SJCRH30 (cell line): ENCODE measurements around the gene NINJ2. TPM values are rescaled to one million over a fixed set of nuclear protein-coding genes. Genes with fewer than 3 reads are reported as not detected.

Source experiments
- DNase-seq, 2 experiments: peaks; one replicate each; pipeline ENCODE4 v3.0.0-alpha.2; 2015 to 2020
- H3K27ac ChIP-seq: fragments of 250-450 bp; sonication (Bioruptor Pico); 2 replicates; pipeline ENCODE4 v1.5.1; 2020; ENCODE audit warnings: mild to moderate bottlenecking, moderate library complexity
- H3K27me3 ChIP-seq: fragments of 250-450 bp; sonication (Bioruptor Pico); 2 replicates; pipeline ENCODE4 v1.5.1; 2020; ENCODE audit warnings: mild to moderate bottlenecking, moderate library complexity
- H3K36me3 ChIP-seq: fragments of 250-450 bp; sonication (Bioruptor Pico); 2 replicates; pipeline ENCODE4 v1.5.1; 2020; ENCODE audit warnings: mild to moderate bottlenecking, moderate library complexity
- H3K4me1 ChIP-seq: fragments of 250-450 bp; sonication (Bioruptor Pico); 2 replicates; pipeline ENCODE4 v1.5.1; 2020; ENCODE audit warnings: mild to moderate bottlenecking, moderate library complexity
- H3K4me3 ChIP-seq: fragments of 250-450 bp; sonication (Bioruptor Pico); 2 replicates; pipeline ENCODE4 v1.5.1; 2020; ENCODE audit warnings: mild to moderate bottlenecking, moderate library complexity
- H3K9me3 ChIP-seq: fragments of 250-450 bp; sonication (Bioruptor Pico); replicated peaks from 2 replicates; pipeline ENCODE4 v1.5.1; 2020; ENCODE audit warnings: mild to moderate bottlenecking, moderate library complexity
- total RNA-seq: library from RNA; depleted of rRNA; stranded (reverse); fragments of >200 nt; shearing (Covaris generic); gene quantifications from 2 replicates; pipeline ENCODE4 v1.2.3, GENCODE V29; 2014

NINJ2 gene
- total RNA-seq, 1 experiment from 2014 or later, result 0.24 TPM

- Histone ChIP-seq H3K4me3 (no peak overlapping the region), H3K9me3 (no peaks in the 10 kb centered on the region), H3K27ac (no peak overlapping the region), H3K4me1 (no peaks in the 10 kb centered on the region), H3K36me3 (peaks cover 9% of the 10 kb centered on the region; the same call in 1 of the 2 replicates), H3K27me3 (no peaks in the 10 kb centered on the region)
- no peak for DNase-seq
These were observed 102.4 kb downstream of the NINJ2 start for GRCh38 chr12:560691-561390.

GRCh38 chr12:559906-560455 lies 103.3 kb downstream of the NINJ2 start:
- H3K27me3 ChIP-seq, result no peaks in the 10 kb centered on the region
- DNase-seq, result no peak

GRCh38 chr12:559208-559905 lies 103.9 kb downstream of the NINJ2 start:
- no peak for DNase-seq
- Histone ChIP-seq H3K36me3 (peaks cover 14% of the 10 kb centered on the region; the same call in 1 of the 2 replicates), H3K27ac (no peak overlapping the region), H3K4me1 (no peaks in the 10 kb centered on the region), H3K9me3 (no peaks in the 10 kb centered on the region), H3K4me3 (no peak overlapping the region), H3K27me3 (no peaks in the 10 kb centered on the region)

More at GRCh38 chr12:559906-560455, 103.3 kb downstream of the NINJ2 start:
- H3K36me3 ChIP-seq, result peaks cover 14% of the 10 kb centered on the region; the same call in 1 of the 2 replicates
- H3K4me3 ChIP-seq, result no peak overlapping the region
- no peaks in the 10 kb centered on the region for H3K4me1 ChIP-seq
- H3K9me3 ChIP-seq, result no peaks in the 10 kb centered on the region
- no peak overlapping the region for H3K27ac ChIP-seq

DNA sequence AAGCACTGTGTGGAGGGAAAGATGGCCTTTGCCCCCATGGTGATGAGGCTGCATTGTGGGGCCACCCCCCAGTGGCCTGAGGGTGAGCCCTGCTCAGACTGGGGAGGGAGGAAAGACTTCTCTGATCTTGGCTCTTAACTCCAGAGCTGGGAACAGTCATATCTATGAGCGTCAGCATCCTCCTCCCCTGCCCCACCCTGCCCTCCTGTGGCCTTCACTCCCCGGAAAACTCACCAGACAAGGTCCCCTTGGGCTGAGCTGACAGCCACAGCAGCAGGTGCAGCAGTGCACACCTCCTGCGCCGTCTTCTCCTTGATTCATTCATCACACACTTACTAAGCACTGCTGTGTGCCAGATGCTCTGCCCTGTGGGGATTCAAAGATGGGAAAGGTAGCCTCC lies 104.7 kb downstream of the NINJ2 start:
- Histone ChIP-seq H3K27me3 (no peaks in the 10 kb centered on the region), H3K4me3 (no peak overlapping the region), H3K27ac (no peak overlapping the region), H3K36me3 (peaks cover 20% of the 10 kb centered on the region; the same call in 1 of the 2 replicates), H3K4me1 (no peaks in the 10 kb centered on the region), H3K9me3 (no peaks in the 10 kb centered on the region)
- DNase-seq, result no peak

DNA sequence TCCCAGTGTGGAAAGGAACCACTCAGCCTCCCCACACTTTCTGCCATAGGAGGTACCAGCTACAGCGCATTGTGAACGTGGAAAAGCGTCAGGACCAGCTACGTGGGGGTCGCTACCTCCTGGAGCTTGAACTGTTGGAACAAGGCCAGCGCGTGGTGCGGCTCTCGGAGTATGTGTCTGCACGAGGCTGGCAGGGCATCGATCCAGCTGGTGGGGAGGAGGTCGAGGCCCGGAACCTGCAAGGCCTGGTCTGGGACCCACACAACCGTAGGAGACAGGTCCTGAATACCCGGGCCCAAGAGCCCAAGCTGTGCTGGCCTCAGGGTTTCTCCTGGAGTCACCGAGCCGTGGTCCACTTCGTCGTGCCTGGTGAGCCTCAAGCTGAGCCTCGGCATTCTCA lies 106.7 kb downstream of the NINJ2 start:
- Histone ChIP-seq H3K27ac (no peak overlapping the region), H3K27me3 (no peaks in the 10 kb centered on the region), H3K36me3 (peaks cover 29% of the 10 kb centered on the region; the same call in 1 of the 2 replicates), H3K4me1 (no peaks in the 10 kb centered on the region), H3K9me3 (no peaks in the 10 kb centered on the region), H3K4me3 (no peak overlapping the region)
- DNase-seq, result no peak

DNA sequence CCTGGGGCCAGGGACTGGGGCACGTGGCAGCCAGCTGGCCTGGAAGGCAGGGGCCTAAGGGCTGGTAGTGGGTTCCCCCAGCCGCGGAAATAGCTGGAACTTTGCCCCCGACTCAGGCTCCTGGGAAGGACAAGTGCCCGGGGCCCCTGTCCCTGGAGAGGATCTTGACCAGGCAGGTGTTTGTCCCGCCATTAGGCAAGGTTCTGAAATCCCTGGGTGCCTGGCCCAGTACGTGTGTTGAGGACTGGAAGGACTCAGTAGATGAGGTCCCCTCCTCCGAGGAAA lies 109.3 kb downstream of the NINJ2 start:
- H3K4me1 ChIP-seq, result no peaks in the 10 kb centered on the region
- DNase-seq, result no peak
- no peaks in the 10 kb centered on the region for H3K9me3 ChIP-seq
- no peak overlapping the region for H3K4me3 ChIP-seq
- no peaks in the 10 kb centered on the region for H3K27me3 ChIP-seq
- H3K36me3 ChIP-seq, result peaks cover 37% of the 10 kb centered on the region; the same call in 1 of the 2 replicates
- no peak overlapping the region for H3K27ac ChIP-seq

DNA sequence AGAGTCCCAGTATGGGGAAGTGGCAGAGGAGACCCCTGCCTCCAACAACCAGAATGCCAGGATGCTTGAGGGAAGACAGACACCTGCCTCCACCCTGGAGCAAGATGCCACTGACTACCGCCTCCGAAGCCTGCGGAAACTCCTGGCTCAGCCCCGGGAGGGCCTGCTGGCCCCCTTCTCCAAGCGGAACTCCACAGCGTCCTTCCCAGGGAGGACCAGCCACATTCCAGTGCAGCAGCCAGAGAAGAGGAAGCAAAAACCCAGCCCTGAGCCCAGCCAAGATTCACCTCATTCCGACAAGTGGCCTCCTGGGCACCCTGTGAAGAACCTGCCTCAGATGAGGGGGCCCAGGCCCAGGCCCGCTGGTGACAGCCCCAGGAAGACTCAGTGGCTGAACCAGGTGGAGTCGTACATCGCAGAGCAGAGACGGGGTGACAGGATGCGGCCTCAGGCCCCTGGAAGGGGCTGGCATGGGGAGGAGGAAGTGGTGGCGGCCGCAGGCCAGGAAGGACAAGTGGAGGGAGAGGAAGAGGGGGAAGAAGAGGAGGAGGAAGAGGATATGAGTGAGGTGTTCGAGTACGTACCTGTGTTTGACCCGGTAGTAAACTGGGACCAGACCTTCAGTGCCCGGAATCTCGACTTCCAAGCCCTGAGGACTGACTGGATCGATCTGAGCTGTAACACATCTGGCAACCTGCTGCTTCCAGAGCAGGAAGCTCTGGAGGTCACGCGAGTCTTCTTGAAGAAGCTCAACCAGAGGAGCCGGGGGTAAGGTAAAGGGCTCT lies 109.8 kb downstream of the NINJ2 start:
- Histone ChIP-seq H3K9me3 (no peaks in the 10 kb centered on the region), H3K36me3 (peaks cover 34% of the 10 kb centered on the region; the same call in 1 of the 2 replicates), H3K27me3 (no peaks in the 10 kb centered on the region), H3K27ac (no peak overlapping the region), H3K4me1 (no peaks in the 10 kb centered on the region), H3K4me3 (no peak overlapping the region)
- DNase-seq, result no peak

DNA sequence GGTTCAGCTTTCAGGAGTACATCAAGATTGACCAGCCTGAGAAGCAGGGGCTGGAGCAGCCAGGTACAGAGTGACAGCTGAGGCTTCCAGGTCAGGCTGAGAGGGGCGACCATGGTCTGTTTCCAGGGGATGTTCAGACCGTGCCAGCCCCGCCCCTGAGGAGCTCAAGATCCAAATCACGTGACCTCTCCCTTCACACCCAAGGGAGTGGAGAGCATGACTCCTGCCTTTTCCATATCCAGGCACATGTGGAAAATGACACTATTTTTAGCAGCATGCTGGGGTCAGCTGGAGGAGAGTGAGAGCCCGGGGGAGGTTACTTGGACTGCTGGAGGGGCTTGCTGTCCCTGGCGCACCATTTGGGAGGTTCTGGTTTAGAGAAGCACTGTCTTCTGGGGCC lies 110.8 kb downstream of the NINJ2 start:
- H3K27ac ChIP-seq, result no peak overlapping the region
- DNase-seq, result no peak
- H3K27me3 ChIP-seq, result no peaks in the 10 kb centered on the region
- H3K4me1 ChIP-seq, result no peaks in the 10 kb centered on the region
- no peak overlapping the region for H3K4me3 ChIP-seq
- peaks cover 34% of the 10 kb centered on the region; the same call in 1 of the 2 replicates for H3K36me3 ChIP-seq
- no peaks in the 10 kb centered on the region for H3K9me3 ChIP-seq

DNA sequence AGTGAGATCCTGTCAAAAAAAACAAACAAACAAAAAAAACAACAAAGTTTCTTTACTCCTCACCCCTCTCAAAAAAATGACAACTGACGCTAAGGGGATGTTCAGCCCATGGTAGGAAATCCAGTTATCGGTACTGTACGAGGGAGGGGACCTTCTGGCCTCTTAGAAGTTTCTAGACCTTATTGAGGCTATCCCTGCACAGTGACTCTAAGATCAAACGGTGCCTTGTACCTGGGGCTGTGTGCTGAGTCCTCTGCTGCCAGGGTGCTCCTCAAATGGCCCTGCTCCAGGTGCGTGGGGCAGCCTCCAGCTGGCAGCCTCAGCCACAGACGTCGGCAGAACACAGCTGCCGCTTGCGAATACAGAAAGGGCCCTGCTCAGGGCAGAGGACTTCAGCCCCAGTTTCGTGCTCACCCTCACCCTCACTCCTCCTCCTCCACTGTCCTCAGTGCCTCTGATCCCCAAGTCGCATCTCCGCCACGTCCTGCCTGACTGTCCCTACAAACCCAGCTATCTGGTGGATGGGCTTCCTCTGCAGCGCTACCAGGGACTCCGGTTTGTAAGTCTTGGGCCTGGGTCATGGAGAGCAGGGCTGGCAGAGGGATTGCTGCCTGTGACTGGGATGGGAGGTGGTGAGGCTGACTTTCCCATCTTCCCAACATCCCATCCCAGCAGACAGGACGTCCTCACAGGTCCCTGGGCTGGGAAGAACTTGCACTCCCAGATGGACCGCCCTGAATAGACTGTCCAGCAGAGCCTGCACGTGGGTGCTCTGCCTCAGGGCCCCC lies 112.6 kb downstream of the NINJ2 start:
- no peak overlapping the region for H3K4me3 ChIP-seq
- no peak overlapping the region for H3K27ac ChIP-seq
- H3K9me3 ChIP-seq, result no peaks in the 10 kb centered on the region; the same call in 1 of the 2 replicates
- H3K36me3 ChIP-seq, result peaks cover 39% of the 10 kb centered on the region
- H3K4me1 ChIP-seq, result no peaks in the 10 kb centered on the region
- no peaks in the 10 kb centered on the region for H3K27me3 ChIP-seq
- DNase-seq, result no peak

DNA sequence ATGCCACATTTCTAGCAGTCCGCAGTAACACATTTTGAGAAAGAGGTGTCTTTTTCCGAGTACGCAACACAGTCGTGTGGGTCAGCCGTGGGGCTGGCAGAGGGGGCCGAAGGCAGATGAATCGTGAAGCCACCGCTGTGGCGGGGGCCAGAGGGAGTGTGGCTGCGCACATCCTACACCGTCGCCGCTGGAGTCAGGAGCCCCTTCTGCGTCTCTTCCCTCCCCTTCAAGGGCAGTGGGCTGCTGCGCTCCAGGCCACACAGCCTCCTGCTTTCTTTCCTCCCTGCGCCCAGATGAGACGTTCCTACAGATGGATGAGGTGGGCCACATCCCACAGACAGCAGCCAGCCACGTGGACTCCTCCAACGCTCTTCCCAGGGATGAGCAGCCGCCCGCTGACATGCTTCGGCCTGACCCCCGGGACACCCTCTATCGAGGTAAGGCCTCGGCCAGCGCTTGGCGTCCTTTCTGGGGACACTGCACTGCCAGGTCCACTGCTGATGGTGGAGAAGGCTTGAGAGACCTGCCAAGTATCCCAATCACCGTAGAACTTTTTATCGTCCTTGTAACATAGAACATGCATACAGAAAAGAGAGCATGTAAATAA lies 113.7 kb downstream of the NINJ2 start:
- H3K27ac ChIP-seq, result no peak overlapping the region
- no peaks in the 10 kb centered on the region for H3K27me3 ChIP-seq
- H3K9me3 ChIP-seq, result no peaks in the 10 kb centered on the region; the same call in 1 of the 2 replicates
- no peak overlapping the region for H3K4me3 ChIP-seq
- DNase-seq, result no peak
- peaks cover 35% of the 10 kb centered on the region for H3K36me3 ChIP-seq
- H3K4me1 ChIP-seq, result no peaks in the 10 kb centered on the region

DNA sequence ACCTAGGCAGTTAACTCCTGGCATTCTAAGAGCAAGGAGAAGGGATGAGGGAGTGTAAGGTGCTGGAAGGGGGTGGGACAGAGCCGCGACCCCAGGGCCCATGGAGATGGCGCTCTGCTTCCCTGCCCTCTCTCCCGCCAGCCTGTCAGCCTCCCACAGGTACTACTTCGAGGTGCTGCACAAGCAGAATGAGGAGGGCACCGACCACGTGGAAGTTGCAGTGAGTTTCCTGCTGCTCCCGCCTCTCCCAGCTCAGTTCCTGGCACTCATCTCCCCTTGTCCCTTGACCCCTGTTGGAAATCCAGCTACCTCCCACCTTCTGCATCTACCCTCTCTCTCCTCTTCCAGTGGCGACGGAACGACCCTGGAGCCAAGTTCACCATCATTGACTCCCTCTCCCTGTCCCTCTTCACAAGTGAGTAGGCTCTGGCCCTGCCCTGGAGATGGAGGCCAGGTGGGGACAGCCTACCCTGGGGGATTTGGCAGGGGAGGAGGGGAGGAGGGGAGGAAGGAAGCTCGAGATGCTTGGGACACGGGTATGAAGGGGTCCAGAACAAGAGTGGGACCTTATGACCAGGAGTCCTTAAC lies 115.3 kb downstream of the NINJ2 start:
- no peak for DNase-seq
- Histone ChIP-seq H3K27me3 (no peaks in the 10 kb centered on the region), H3K4me1 (peaks cover 2% of the 10 kb centered on the region; the same call in 1 of the 2 replicates), H3K27ac (no peak overlapping the region), H3K9me3 (no peaks in the 10 kb centered on the region; the same call in 1 of the 2 replicates), H3K36me3 (peaks cover 24% of the 10 kb centered on the region), H3K4me3 (no peak overlapping the region)

GRCh38 chr12:546920-547845 lies 116.1 kb downstream of the NINJ2 start:
- no peak overlapping the region for H3K27ac ChIP-seq
- H3K4me1 ChIP-seq, result peaks cover 7% of the 10 kb centered on the region
- DNase-seq, result peak; percentile 43 to 62
- H3K27me3 ChIP-seq, result no peaks in the 10 kb centered on the region
- H3K9me3 ChIP-seq, result no peaks in the 10 kb centered on the region; the same call in 1 of the 2 replicates
- H3K4me3 ChIP-seq, result no peak overlapping the region
- H3K36me3 ChIP-seq, result peaks cover 19% of the 10 kb centered on the region
